ENCODE data around the gene C17orf75.

DNA sequence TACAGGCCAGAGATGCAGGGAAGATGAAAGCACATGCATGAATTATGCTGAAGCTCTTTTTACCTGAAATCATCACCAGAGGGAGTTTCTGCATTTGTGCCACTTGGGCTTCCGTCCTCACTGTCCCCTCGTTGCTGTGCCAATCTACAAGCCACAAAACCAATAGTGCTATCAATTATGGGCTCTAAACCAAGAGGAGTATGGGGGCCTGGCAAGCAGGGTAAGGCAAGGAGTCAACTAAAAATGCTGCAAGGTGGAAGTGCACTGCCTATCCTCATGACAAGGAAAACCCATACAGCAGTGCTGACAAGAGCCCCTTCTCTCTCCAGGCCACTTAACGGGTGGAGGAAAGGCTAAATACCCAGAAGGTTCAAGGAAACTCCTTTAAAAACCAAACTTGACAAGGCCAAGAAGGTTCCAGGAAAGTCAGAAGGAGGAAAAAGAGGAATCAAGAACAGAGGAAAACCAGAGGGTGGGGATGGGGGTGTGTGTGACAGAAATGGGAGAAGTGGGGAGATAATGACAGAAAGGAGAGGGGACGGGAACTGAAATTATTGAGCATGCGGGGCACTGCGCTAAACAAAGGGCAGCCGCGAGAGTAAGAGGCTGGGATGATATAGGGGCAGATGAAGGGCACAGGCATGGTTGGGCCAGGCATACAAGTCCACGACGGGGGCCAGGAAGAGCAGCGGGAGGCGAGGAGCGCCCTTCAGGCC is 674 bp downstream of the C17orf75 start:
- TF ChIP-seq, protein P1, sequence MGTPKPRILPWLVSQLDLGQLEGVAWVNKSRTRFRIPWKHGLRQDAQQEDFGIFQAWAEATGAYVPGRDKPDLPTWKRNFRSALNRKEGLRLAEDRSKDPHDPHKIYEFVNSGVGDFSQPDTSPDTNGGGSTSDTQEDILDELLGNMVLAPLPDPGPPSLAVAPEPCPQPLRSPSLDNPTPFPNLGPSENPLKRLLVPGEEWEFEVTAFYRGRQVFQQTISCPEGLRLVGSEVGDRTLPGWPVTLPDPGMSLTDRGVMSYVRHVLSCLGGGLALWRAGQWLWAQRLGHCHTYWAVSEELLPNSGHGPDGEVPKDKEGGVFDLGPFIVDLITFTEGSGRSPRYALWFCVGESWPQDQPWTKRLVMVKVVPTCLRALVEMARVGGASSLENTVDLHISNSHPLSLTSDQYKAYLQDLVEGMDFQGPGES (IDR thresholded peaks at IDR 0.05) = no peak
- TF ChIP-seq, protein P2, sequence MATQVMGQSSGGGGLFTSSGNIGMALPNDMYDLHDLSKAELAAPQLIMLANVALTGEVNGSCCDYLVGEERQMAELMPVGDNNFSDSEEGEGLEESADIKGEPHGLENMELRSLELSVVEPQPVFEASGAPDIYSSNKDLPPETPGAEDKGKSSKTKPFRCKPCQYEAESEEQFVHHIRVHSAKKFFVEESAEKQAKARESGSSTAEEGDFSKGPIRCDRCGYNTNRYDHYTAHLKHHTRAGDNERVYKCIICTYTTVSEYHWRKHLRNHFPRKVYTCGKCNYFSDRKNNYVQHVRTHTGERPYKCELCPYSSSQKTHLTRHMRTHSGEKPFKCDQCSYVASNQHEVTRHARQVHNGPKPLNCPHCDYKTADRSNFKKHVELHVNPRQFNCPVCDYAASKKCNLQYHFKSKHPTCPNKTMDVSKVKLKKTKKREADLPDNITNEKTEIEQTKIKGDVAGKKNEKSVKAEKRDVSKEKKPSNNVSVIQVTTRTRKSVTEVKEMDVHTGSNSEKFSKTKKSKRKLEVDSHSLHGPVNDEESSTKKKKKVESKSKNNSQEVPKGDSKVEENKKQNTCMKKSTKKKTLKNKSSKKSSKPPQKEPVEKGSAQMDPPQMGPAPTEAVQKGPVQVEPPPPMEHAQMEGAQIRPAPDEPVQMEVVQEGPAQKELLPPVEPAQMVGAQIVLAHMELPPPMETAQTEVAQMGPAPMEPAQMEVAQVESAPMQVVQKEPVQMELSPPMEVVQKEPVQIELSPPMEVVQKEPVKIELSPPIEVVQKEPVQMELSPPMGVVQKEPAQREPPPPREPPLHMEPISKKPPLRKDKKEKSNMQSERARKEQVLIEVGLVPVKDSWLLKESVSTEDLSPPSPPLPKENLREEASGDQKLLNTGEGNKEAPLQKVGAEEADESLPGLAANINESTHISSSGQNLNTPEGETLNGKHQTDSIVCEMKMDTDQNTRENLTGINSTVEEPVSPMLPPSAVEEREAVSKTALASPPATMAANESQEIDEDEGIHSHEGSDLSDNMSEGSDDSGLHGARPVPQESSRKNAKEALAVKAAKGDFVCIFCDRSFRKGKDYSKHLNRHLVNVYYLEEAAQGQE (IDR thresholded peaks at IDR 0.05; ENCODE audit: low read depth, low read length) = no peak
- TF ChIP-seq EZH2 (IDR thresholded peaks at IDR 0.05; ENCODE audit: borderline replicate concordance, control insufficient read depth, low read depth, low read length) (no peak), HCFC1 (IDR thresholded peaks at IDR 0.05; ENCODE audit: low read length) (no peak), GATAD2B (conservative IDR thresholded peaks at IDR 0.05; ENCODE audit: low read depth) (no peak), BHLHE40 (IDR thresholded peaks at IDR 0.05; ENCODE audit: borderline replicate concordance in 1 of 2, low read depth in 2 of 2, low read length in 1 of 2) (no peak), NBN (IDR thresholded peaks at IDR 0.05) (no peak), RCOR1 (conservative IDR thresholded peaks at IDR 0.05; ENCODE audit: low read depth, low read length) (no peak), FOS (IDR thresholded peaks at IDR 0.05; ENCODE audit: borderline replicate concordance, extremely low read depth, insufficient read length) (no peak), TCF3 (IDR thresholded peaks at IDR 0.05; ENCODE audit: borderline replicate concordance, insufficient read depth, low read depth, low read length) (no peak), POU2F2 (IDR thresholded peaks at IDR 0.05; ENCODE audit: borderline replicate concordance, low read depth, low read length) (peak; percentile 78; the same call in 2 of the 3 replicates)
- TF ChIP-seq, protein P3, sequence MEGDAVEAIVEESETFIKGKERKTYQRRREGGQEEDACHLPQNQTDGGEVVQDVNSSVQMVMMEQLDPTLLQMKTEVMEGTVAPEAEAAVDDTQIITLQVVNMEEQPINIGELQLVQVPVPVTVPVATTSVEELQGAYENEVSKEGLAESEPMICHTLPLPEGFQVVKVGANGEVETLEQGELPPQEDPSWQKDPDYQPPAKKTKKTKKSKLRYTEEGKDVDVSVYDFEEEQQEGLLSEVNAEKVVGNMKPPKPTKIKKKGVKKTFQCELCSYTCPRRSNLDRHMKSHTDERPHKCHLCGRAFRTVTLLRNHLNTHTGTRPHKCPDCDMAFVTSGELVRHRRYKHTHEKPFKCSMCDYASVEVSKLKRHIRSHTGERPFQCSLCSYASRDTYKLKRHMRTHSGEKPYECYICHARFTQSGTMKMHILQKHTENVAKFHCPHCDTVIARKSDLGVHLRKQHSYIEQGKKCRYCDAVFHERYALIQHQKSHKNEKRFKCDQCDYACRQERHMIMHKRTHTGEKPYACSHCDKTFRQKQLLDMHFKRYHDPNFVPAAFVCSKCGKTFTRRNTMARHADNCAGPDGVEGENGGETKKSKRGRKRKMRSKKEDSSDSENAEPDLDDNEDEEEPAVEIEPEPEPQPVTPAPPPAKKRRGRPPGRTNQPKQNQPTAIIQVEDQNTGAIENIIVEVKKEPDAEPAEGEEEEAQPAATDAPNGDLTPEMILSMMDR (IDR thresholded peaks at IDR 0.05 in 2 of 3, conservative IDR thresholded peaks at IDR 0.05 in 1 of 3; ENCODE audit: control insufficient read depth in 2 of 3, extremely low read depth in 1 of 3, insufficient read depth in 1 of 3, low read depth in 3 of 3, low read length in 3 of 3) = peak in 2 of 3 experiments; percentile 11 to 39; a peak in 2 of 6 replicates
- TF ChIP-seq, protein P4, sequence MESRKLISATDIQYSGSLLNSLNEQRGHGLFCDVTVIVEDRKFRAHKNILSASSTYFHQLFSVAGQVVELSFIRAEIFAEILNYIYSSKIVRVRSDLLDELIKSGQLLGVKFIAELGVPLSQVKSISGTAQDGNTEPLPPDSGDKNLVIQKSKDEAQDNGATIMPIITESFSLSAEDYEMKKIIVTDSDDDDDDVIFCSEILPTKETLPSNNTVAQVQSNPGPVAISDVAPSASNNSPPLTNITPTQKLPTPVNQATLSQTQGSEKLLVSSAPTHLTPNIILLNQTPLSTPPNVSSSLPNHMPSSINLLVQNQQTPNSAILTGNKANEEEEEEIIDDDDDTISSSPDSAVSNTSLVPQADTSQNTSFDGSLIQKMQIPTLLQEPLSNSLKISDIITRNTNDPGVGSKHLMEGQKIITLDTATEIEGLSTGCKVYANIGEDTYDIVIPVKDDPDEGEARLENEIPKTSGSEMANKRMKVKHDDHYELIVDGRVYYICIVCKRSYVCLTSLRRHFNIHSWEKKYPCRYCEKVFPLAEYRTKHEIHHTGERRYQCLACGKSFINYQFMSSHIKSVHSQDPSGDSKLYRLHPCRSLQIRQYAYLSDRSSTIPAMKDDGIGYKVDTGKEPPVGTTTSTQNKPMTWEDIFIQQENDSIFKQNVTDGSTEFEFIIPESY (IDR thresholded peaks at IDR 0.05) = no peak
- TF ChIP-seq, protein P5, sequence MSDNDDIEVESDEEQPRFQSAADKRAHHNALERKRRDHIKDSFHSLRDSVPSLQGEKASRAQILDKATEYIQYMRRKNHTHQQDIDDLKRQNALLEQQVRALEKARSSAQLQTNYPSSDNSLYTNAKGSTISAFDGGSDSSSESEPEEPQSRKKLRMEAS (IDR thresholded peaks at IDR 0.05; ENCODE audit: low read depth, low read length) = no peak; the same call in 1 of the 2 replicates
